Colon (tissue), 2 donors: Measurements from ENCODE around the gene CTBP2.
"Not testable (repeated sequence)": the region's sequence is repeated elsewhere in the genome, so short reads cannot be mapped to it uniquely, and the experiment has no call there.

Source experiments
- FAIRE-seq: peaks from 2 replicates; lab custom pipeline; 2012; peaks lifted over from hg19 to GRCh38; lab: Jason Lieb, UNC
- donor health status: control.
- donor health status: control.

CTBP2 gene

GRCh38 chr10:125186431-125187170 is 26.2 kb upstream of the CTBP2 start:
- no peak for FAIRE-seq

- FAIRE-seq: not testable (repeated sequence)
Observed at GRCh38 chr10:125179107-125179506, 18.7 kb upstream of the CTBP2 start.

GRCh38 chr10:125177641-125178640 is 17.6 kb upstream of the CTBP2 start:
- FAIRE-seq: no peak

- FAIRE-seq: no peak
Observed at GRCh38 chr10:125175807-125176206, 15.4 kb upstream of the CTBP2 start.

GRCh38 chr10:125174360-125174759 is 14.0 kb upstream of the CTBP2 start:
- FAIRE-seq: no peak

GRCh38 chr10:125172694-125173093 is 12.3 kb upstream of the CTBP2 start:
- FAIRE-seq: no peak

- no peak for FAIRE-seq
Observed at GRCh38 chr10:125171402-125172306, 11.3 kb upstream of the CTBP2 start.

GRCh38 chr10:125169915-125170314 is 9.6 kb upstream of the CTBP2 start:
- no peak for FAIRE-seq

- FAIRE-seq: no peak
Observed at GRCh38 chr10:125169279-125169678, 8.9 kb upstream of the CTBP2 start.

GRCh38 chr10:125166658-125167057 is 6.3 kb upstream of the CTBP2 start:
- FAIRE-seq: no peak

- no peak for FAIRE-seq
Observed at GRCh38 chr10:125165584-125166573, 5.5 kb upstream of the CTBP2 start.

- no peak for FAIRE-seq
Observed at GRCh38 chr10:125164421-125164820, 4.1 kb upstream of the CTBP2 start.

- no peak for FAIRE-seq
Observed at GRCh38 chr10:125163803-125164202, 3.4 kb upstream of the CTBP2 start.

- FAIRE-seq: not testable (repeated sequence)
Observed at GRCh38 chr10:125163312-125163711, 2.9 kb upstream of the CTBP2 start.

GRCh38 chr10:125162120-125162931 is 2.0 kb upstream of the CTBP2 start:
- FAIRE-seq: no peak

- FAIRE-seq: no peak
Observed at GRCh38 chr10:125161707-125162119, 1.4 kb upstream of the CTBP2 start.

GRCh38 chr10:125160856-125161706 is 718 bp upstream of the CTBP2 start:
- FAIRE-seq: no peak

GRCh38 chr10:125159486-125159931 is 854 bp downstream of the CTBP2 start:
- FAIRE-seq: no peak
